Activated T-helper 17 cell treated with anti-CD3 and anti-CD28 coated beads, Interleukin-2, amount 50 U/mL, for 72 hours (primary cell): ENCODE data around the gene HIRA. TPM values are rescaled to one million over a fixed set of nuclear protein-coding genes. Genes with fewer than 3 reads are reported as not detected.

ENCODE experiments used
- ATAC-seq: fragments of 150-1000 bp; cut with Tn5 transposase; replicated peaks from 2 replicates; pipeline ENCODE4 v1.10.0; 2021; ENCODE audit warnings: mild to moderate bottlenecking, moderate library complexity
- H3K27ac Mint-ChIP-seq: one replicate; pipeline ENCODE4 v1.8.0; 2022; ENCODE audit warnings: mixed read lengths
- H3K27me3 Mint-ChIP-seq: one replicate; pipeline ENCODE4 v1.8.0; 2022; ENCODE audit warnings: mixed read lengths
- H3K36me3 Mint-ChIP-seq: one replicate; pipeline ENCODE4 v1.8.0; 2022; ENCODE audit warnings: low read depth, mild to moderate bottlenecking, mixed read lengths
- H3K4me1 Mint-ChIP-seq: one replicate; pipeline ENCODE4 v1.8.0; 2022; ENCODE audit warnings: mixed read lengths
- H3K4me3 Mint-ChIP-seq: one replicate; pipeline ENCODE4 v1.8.0; 2022; ENCODE audit warnings: mild to moderate bottlenecking, mixed read lengths
- H3K9me3 Mint-ChIP-seq: one replicate; pipeline ENCODE4 v1.8.0; 2022; ENCODE audit warnings: mixed read lengths
- total RNA-seq, 2 donors: library from RNA; stranded (reverse); gene quantifications; one replicate each; pipeline ENCODE4 v1.2.3, GENCODE V29; 2022

HIRA gene
- total RNA-seq, 2 donors from 2014 or later = 21.4 to 45.6 TPM

GRCh38 chr22:19358703-19359553 is 72.6 kb downstream of the HIRA start:
- Mint-ChIP-seq H3K9me3 (no peaks in the 10 kb centered on the region), H3K27ac (no peak overlapping the region), H3K27me3 (no peaks in the 10 kb centered on the region), H3K4me1 (no peaks in the 10 kb centered on the region), H3K36me3 (peaks cover 88% of the 10 kb centered on the region), H3K4me3 (no peak overlapping the region)
- no peak for ATAC-seq

- no peaks in the 10 kb centered on the region for H3K27me3 Mint-ChIP-seq
- ATAC-seq = no peak
- H3K4me3 Mint-ChIP-seq = no peak overlapping the region
- H3K27ac Mint-ChIP-seq = peak overlapping the region; percentile 58
- no peaks in the 10 kb centered on the region for H3K9me3 Mint-ChIP-seq
- no peaks in the 10 kb centered on the region for H3K4me1 Mint-ChIP-seq
- peaks cover 81% of the 10 kb centered on the region for H3K36me3 Mint-ChIP-seq
These were observed 73.3 kb downstream of the HIRA start for GRCh38 chr22:19358195-19358594.

GRCh38 chr22:19357270-19358105 is 74.0 kb downstream of the HIRA start:
- Mint-ChIP-seq H3K36me3 (peaks cover 80% of the 10 kb centered on the region), H3K27me3 (no peaks in the 10 kb centered on the region), H3K27ac (peak overlapping the region; percentile 58), H3K4me1 (no peaks in the 10 kb centered on the region), H3K9me3 (no peaks in the 10 kb centered on the region), H3K4me3 (no peak overlapping the region)
- no peak for ATAC-seq

GRCh38 chr22:19356708-19357269 is 74.7 kb downstream of the HIRA start:
- Mint-ChIP-seq H3K27ac (no peak overlapping the region), H3K9me3 (no peaks in the 10 kb centered on the region), H3K27me3 (no peaks in the 10 kb centered on the region), H3K4me1 (no peaks in the 10 kb centered on the region), H3K4me3 (no peak overlapping the region), H3K36me3 (peaks cover 80% of the 10 kb centered on the region)
- no peak for ATAC-seq

- Mint-ChIP-seq H3K36me3 (peaks cover 80% of the 10 kb centered on the region), H3K27me3 (no peaks in the 10 kb centered on the region), H3K9me3 (no peaks in the 10 kb centered on the region), H3K27ac (no peak overlapping the region), H3K4me1 (no peaks in the 10 kb centered on the region), H3K4me3 (no peak overlapping the region)
- no peak for ATAC-seq
These were observed 75.9 kb downstream of the HIRA start for GRCh38 chr22:19355413-19356157.

DNA sequence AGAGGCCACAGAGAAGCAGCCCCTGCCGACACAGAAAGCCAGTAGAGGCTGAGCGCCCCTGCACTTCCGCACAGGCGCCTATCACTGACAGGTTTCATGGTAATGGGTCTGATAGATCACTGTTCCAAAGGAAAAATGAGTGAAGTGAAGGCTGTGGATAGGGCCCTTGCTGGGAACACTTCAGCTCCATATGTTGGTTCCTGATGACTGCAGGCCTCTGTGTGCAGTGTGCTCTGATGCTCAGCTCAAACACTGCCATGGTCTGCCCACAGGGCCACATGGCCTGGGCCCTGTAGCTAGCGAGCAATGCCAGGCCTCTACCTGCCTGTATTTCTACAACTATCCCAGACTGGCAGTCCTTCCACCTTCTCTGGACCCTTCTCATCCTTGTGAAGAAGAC is 77.3 kb downstream of the HIRA start:
- H3K4me3 Mint-ChIP-seq = no peak overlapping the region
- H3K9me3 Mint-ChIP-seq = no peaks in the 10 kb centered on the region
- no peaks in the 10 kb centered on the region for H3K4me1 Mint-ChIP-seq
- H3K36me3 Mint-ChIP-seq = peaks cover 80% of the 10 kb centered on the region
- H3K27me3 Mint-ChIP-seq = no peaks in the 10 kb centered on the region
- no peak overlapping the region for H3K27ac Mint-ChIP-seq
- ATAC-seq = no peak

- Mint-ChIP-seq H3K27ac (no peak overlapping the region), H3K9me3 (no peaks in the 10 kb centered on the region), H3K36me3 (peaks cover 80% of the 10 kb centered on the region), H3K4me1 (no peaks in the 10 kb centered on the region), H3K27me3 (no peaks in the 10 kb centered on the region), H3K4me3 (no peak overlapping the region)
- ATAC-seq = no peak
These were observed 78.0 kb downstream of the HIRA start for GRCh38 chr22:19353363-19354131.

- H3K4me1 Mint-ChIP-seq = no peaks in the 10 kb centered on the region
- no peaks in the 10 kb centered on the region for H3K9me3 Mint-ChIP-seq
- no peak overlapping the region for H3K4me3 Mint-ChIP-seq
- H3K27me3 Mint-ChIP-seq = no peaks in the 10 kb centered on the region
- H3K36me3 Mint-ChIP-seq = peaks cover 80% of the 10 kb centered on the region
- ATAC-seq = no peak
- H3K27ac Mint-ChIP-seq = no peak overlapping the region
These were observed 78.8 kb downstream of the HIRA start for GRCh38 chr22:19352766-19353165.

- Mint-ChIP-seq H3K4me1 (no peaks in the 10 kb centered on the region), H3K27me3 (no peaks in the 10 kb centered on the region), H3K27ac (peak overlapping the region; percentile 14), H3K36me3 (peaks cover 85% of the 10 kb centered on the region), H3K4me3 (no peak overlapping the region), H3K9me3 (no peaks in the 10 kb centered on the region)
- no peak for ATAC-seq
These were observed 79.3 kb downstream of the HIRA start for GRCh38 chr22:19352217-19352616.

DNA sequence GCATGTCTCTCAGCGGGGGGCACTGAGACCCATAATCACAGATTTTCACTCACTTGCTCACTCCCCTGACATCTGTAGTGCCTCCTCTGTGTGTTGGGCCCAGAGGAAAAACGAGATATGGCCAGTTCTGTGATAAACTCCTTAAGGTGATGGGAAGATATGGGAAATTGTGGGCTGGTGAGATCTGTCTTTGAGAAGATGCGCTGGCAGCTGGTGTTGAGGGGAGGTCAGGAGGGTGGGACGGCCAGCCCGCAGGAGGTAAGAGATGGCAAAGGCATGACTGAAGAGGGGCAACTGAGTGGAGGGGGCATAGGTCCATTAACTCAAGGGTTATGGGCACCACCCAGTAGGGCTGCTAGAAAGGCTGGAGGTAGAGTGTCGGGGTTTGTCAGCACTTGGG is 79.9 kb downstream of the HIRA start:
- no peak for ATAC-seq
- no peaks in the 10 kb centered on the region for H3K27me3 Mint-ChIP-seq
- no peak overlapping the region for H3K4me3 Mint-ChIP-seq
- peak overlapping the region; percentile 14 for H3K27ac Mint-ChIP-seq
- no peaks in the 10 kb centered on the region for H3K9me3 Mint-ChIP-seq
- peaks cover 83% of the 10 kb centered on the region for H3K36me3 Mint-ChIP-seq
- H3K4me1 Mint-ChIP-seq = no peaks in the 10 kb centered on the region

GRCh38 chr22:19350947-19351346 is 80.6 kb downstream of the HIRA start:
- peaks cover 84% of the 10 kb centered on the region for H3K36me3 Mint-ChIP-seq
- H3K4me3 Mint-ChIP-seq = no peak overlapping the region
- ATAC-seq = no peak
- H3K9me3 Mint-ChIP-seq = no peaks in the 10 kb centered on the region
- H3K4me1 Mint-ChIP-seq = no peaks in the 10 kb centered on the region
- H3K27me3 Mint-ChIP-seq = no peaks in the 10 kb centered on the region
- H3K27ac Mint-ChIP-seq = peak overlapping the region; percentile 14

- Mint-ChIP-seq H3K36me3 (peaks cover 84% of the 10 kb centered on the region), H3K27ac (no peak overlapping the region), H3K4me1 (no peaks in the 10 kb centered on the region), H3K27me3 (no peaks in the 10 kb centered on the region), H3K9me3 (no peaks in the 10 kb centered on the region), H3K4me3 (no peak overlapping the region)
- no peak for ATAC-seq
These were observed 81.1 kb downstream of the HIRA start for GRCh38 chr22:19350476-19350859.

- Mint-ChIP-seq H3K27me3 (no peaks in the 10 kb centered on the region), H3K4me1 (no peaks in the 10 kb centered on the region), H3K36me3 (peaks cover 84% of the 10 kb centered on the region), H3K27ac (no peak overlapping the region), H3K9me3 (no peaks in the 10 kb centered on the region), H3K4me3 (no peak overlapping the region)
- ATAC-seq = no peak
These were observed 81.6 kb downstream of the HIRA start for GRCh38 chr22:19349778-19350475.
